ENCODE data around the gene CELF5.

- no peak for TF ChIP-seq CTCF (IDR thresholded peaks at IDR 0.05)
- no peak for TF ChIP-seq ZFX (IDR thresholded peaks at IDR 0.05; ENCODE audit: borderline replicate concordance)
These were observed 43.9 kb downstream of the CELF5 start for GRCh38 chr19:3268326-3268725.

Data from 22Rv1 (cell line).